GM12873 (cell line): ENCODE results near the gene ADPRM.

Source experiments
- TF ChIP-seq, protein P1 (sequence below): IDR thresholded peaks from 2 replicates; pipeline ENCODE4 v1.5.1; 2012; ENCODE audit warnings: low read depth, mild to moderate bottlenecking, moderate library complexity, low read length, control low read depth; ENCODE audit not compliant: insufficient read depth; ENCODE audit errors: missing control alignments

ADPRM gene

DNA sequence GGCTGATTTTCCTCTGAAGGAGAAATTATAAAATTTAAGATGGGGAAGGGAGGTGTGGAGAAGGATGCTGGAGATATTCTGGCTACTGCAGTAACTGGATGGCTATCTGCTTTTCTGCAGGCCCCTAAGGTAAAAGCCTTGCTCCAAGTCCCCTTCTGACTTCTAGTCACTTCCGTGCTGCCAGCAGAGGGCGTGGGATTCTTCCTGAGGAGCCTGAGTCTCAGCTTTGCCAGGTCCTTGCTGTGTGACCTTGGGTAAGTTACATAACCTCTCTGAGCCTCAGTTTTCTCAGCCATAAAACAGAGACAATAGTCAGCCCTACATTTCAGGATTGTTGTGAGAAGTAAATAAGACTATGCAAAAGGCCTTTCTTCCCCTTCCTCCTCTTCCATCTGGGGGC is 56.7 kb downstream of the ADPRM start:
- TF ChIP-seq, protein P1, sequence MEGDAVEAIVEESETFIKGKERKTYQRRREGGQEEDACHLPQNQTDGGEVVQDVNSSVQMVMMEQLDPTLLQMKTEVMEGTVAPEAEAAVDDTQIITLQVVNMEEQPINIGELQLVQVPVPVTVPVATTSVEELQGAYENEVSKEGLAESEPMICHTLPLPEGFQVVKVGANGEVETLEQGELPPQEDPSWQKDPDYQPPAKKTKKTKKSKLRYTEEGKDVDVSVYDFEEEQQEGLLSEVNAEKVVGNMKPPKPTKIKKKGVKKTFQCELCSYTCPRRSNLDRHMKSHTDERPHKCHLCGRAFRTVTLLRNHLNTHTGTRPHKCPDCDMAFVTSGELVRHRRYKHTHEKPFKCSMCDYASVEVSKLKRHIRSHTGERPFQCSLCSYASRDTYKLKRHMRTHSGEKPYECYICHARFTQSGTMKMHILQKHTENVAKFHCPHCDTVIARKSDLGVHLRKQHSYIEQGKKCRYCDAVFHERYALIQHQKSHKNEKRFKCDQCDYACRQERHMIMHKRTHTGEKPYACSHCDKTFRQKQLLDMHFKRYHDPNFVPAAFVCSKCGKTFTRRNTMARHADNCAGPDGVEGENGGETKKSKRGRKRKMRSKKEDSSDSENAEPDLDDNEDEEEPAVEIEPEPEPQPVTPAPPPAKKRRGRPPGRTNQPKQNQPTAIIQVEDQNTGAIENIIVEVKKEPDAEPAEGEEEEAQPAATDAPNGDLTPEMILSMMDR, result peak; percentile 74

GRCh38 chr17:10754861-10755591 is 57.6 kb downstream of the ADPRM start:
- TF ChIP-seq, protein P1, result no peak

- TF ChIP-seq, protein P1, result no peak
Measured at GRCh38 chr17:10755592-10756127, 58.3 kb downstream of the ADPRM start.

GRCh38 chr17:10756185-10756584 is 58.8 kb downstream of the ADPRM start:
- TF ChIP-seq, protein P1, result no peak

GRCh38 chr17:10756619-10757018 is 59.2 kb downstream of the ADPRM start:
- TF ChIP-seq, protein P1, result no peak

DNA sequence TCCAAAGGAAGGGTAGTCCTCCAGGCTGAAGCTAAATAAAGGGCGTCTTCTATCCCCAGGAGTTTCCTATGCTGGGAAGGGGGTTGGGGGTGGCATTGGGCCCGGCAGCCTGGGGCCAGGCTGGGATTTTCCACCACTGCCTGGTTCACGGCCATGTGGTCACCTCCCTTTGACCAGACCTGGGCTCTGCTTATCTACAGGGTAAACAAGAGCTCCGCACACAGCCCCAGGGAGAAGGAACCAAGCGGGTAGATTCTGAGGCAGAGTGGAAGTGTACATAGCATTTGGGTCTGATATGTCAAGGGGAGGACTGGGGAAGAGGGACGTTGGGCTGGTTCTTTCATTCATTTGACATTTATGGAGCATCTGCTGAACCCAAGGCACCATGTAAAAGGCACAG is 59.7 kb downstream of the ADPRM start:
- TF ChIP-seq, protein P1, result no peak

- TF ChIP-seq, protein P1, result no peak
Measured at GRCh38 chr17:10757647-10758046, 60.3 kb downstream of the ADPRM start.
